IMR-90 (cell line): ENCODE data around the gene ASXL2. TPM values are rescaled to one million over a fixed set of nuclear protein-coding genes. Genes with fewer than 3 reads are reported as not detected.

Experiments
- ATAC-seq: fragments of 200-7000 bp; cut with Tn5 transposase; 2 replicates; pipeline ENCODE4 v1.9.1; 2020; ENCODE audit warnings: low read depth, mild to moderate bottlenecking, moderate library complexity
- BruUV-seq: library from RNA; stranded (reverse); fragments of 400-500 nt; replicated peaks from 2 replicates; lab custom pipeline; 2021; lab: Mats Ljungman, UMichigan
- CTCF ChIA-PET: fragments of 300-600 bp; formaldehyde crosslinking; extraction: SDS; loops from one replicate; lab custom pipeline; 2021; ENCODE audit warnings: antibody characterized with exemption; lab: Yijun Ruan, JAX
- POLR2A ChIA-PET: fragments of 300-600 bp; sonication (Branson Sonifier 250); formaldehyde crosslinking; loops from one replicate; lab custom pipeline; 2022; ENCODE audit warnings: antibody characterized with exemption; ENCODE audit not compliant: unreplicated experiment; lab: Charles Lee
- DNase-seq: peaks from one replicate; pipeline ENCODE4 v3.0.0; 2013
- H2AFZ ChIP-seq: replicated peaks from 2 replicates; pipeline ENCODE3; 2013; ENCODE audit warnings: low read length, mild to moderate bottlenecking; ENCODE audit not compliant: poor library complexity
- H2AK5ac ChIP-seq: 2 replicates; pipeline ENCODE4 v1.6.1; 2013; ENCODE audit warnings: low read depth, low read length, inconsistent platforms
- H2AK9ac ChIP-seq: replicated peaks from 2 replicates; pipeline ENCODE3; 2013; ENCODE audit warnings: mild to moderate bottlenecking, low read depth, low read length, moderate library complexity; ENCODE audit not compliant: poor library complexity
- H2BK120ac ChIP-seq: 2 replicates; pipeline ENCODE4 v1.6.1; 2013; ENCODE audit warnings: low read depth, low read length, inconsistent platforms
- H2BK15ac ChIP-seq: 3 replicates; pipeline ENCODE4 v1.6.1; 2013; ENCODE audit warnings: low read depth, low read length, inconsistent platforms
- H2BK20ac ChIP-seq: 2 replicates; pipeline ENCODE4 v1.6.1; 2013; ENCODE audit warnings: low read depth, mild to moderate bottlenecking, inconsistent platforms, low read length, moderate library complexity
- H2BK5ac ChIP-seq: 2 replicates; pipeline ENCODE4 v1.6.1; 2013; ENCODE audit warnings: mild to moderate bottlenecking, low read depth, low read length, inconsistent platforms; ENCODE audit not compliant: poor library complexity, severe bottlenecking
- H3K14ac ChIP-seq: replicated peaks from 2 replicates; pipeline ENCODE4 v1.6.1; 2013; ENCODE audit warnings: low read depth, low read length, inconsistent platforms
- H3K18ac ChIP-seq: 2 replicates; pipeline ENCODE4 v1.6.1; 2013; ENCODE audit warnings: low read depth, low read length, control low read depth
- H3K23ac ChIP-seq: 2 replicates; pipeline ENCODE4 v1.6.1; 2013; ENCODE audit warnings: low read depth, low read length, inconsistent platforms
- H3K27ac ChIP-seq: 2 replicates; pipeline ENCODE4 v1.5.1; 2013; ENCODE audit warnings: mild to moderate bottlenecking, control low read depth, low read length; ENCODE audit not compliant: insufficient read depth
- H3K27me3 ChIP-seq: 2 replicates; pipeline ENCODE4 v1.6.1; 2013; ENCODE audit warnings: low read length; ENCODE audit not compliant: control insufficient read depth, insufficient read depth
- H3K36me3 ChIP-seq: 2 replicates; pipeline ENCODE4 v1.6.1; 2013; ENCODE audit warnings: low read length, mixed read lengths; ENCODE audit not compliant: control insufficient read depth, insufficient read depth
- H3K4ac ChIP-seq: 2 replicates; pipeline ENCODE4 v1.6.1; 2013; ENCODE audit warnings: low read depth, low read length, inconsistent platforms
- H3K4me1 ChIP-seq: 2 replicates; pipeline ENCODE4 v1.6.1; 2013; ENCODE audit warnings: low read length, mixed read lengths; ENCODE audit not compliant: control insufficient read depth, insufficient read depth
- H3K4me2 ChIP-seq: 2 replicates; pipeline ENCODE4 v1.6.1; 2013; ENCODE audit warnings: low read depth, mild to moderate bottlenecking, control low read depth, low read length, moderate library complexity
- H3K4me3 ChIP-seq: 2 replicates; pipeline ENCODE4 v1.5.1; 2013; ENCODE audit warnings: low read depth, mild to moderate bottlenecking, control low read depth, low read length, moderate library complexity; ENCODE audit not compliant: insufficient read depth
- H3K56ac ChIP-seq: 2 replicates; pipeline ENCODE4 v1.6.1; 2013; ENCODE audit warnings: low read length, inconsistent platforms; ENCODE audit not compliant: insufficient read depth; ENCODE audit errors: extremely low read depth
- H3K79me1 ChIP-seq, 2 experiments: 2 replicates each; pipeline ENCODE4 v1.6.1; 2013; ENCODE audit warnings: low read length in 2 of 2, inconsistent platforms in 1 of 2, low read depth in 1 of 2
- H3K9ac ChIP-seq: 2 replicates; pipeline ENCODE4 v1.6.1; 2013; ENCODE audit warnings: low read depth, low read length, control low read depth
- H3K9me1 ChIP-seq: 2 replicates; pipeline ENCODE4 v1.6.1; 2013; ENCODE audit warnings: low read length, inconsistent platforms; ENCODE audit not compliant: insufficient read depth
- H3K9me3 ChIP-seq: 2 replicates; pipeline ENCODE4 v1.6.1; 2013; ENCODE audit warnings: low read length; ENCODE audit not compliant: control insufficient read depth, insufficient read depth
- H4K20me1 ChIP-seq: 2 replicates; pipeline ENCODE4 v1.6.1; 2013; ENCODE audit warnings: low read length, inconsistent platforms; ENCODE audit not compliant: insufficient read depth
- H4K5ac ChIP-seq: 2 replicates; pipeline ENCODE4 v1.6.1; 2013; ENCODE audit warnings: mild to moderate bottlenecking, low read depth, low read length, control low read depth
- H4K8ac ChIP-seq, 2 experiments: 2 replicates each; pipeline ENCODE4 v1.6.1; 2013; ENCODE audit warnings: low read depth in 2 of 2, low read length in 2 of 2, control low read depth in 1 of 2, inconsistent platforms in 1 of 2
- H4K91ac ChIP-seq: 2 replicates; pipeline ENCODE4 v1.6.1; 2013; ENCODE audit warnings: low read depth, low read length, inconsistent platforms; ENCODE audit not compliant: insufficient read depth
- BHLHE40 ChIP-seq: fragments of 150-350 bp; IDR thresholded peaks from 2 replicates; pipeline ENCODE4 v1.6.1; 2016; ENCODE audit warnings: mild to moderate bottlenecking, low read depth, low read length
- ELK1 ChIP-seq: fragments of 150-350 bp; IDR thresholded peaks from 2 replicates; pipeline ENCODE4 v1.6.1; 2016; ENCODE audit warnings: low read depth, mild to moderate bottlenecking, low read length, moderate library complexity, borderline replicate concordance
- FOS ChIP-seq: fragments of 150-350 bp; IDR thresholded peaks from 2 replicates; pipeline ENCODE4 v1.6.1; 2016; ENCODE audit warnings: low read depth, low read length
- MAFK ChIP-seq: IDR thresholded peaks from 2 replicates; pipeline ENCODE4 v1.6.1; 2012; ENCODE audit warnings: low read depth, low read length, improper control_type of control experiment
- MXI1 ChIP-seq: IDR thresholded peaks from 2 replicates; pipeline ENCODE4 v1.6.1; 2012; ENCODE audit warnings: low read depth, mild to moderate bottlenecking, low read length, moderate library complexity, borderline replicate concordance
- RCOR1 ChIP-seq: IDR thresholded peaks from 2 replicates; pipeline ENCODE4 v1.6.1; 2012; ENCODE audit warnings: mild to moderate bottlenecking, low read length, improper control_type of control experiment; ENCODE audit not compliant: insufficient replicate concordance
- RFX5 ChIP-seq: IDR thresholded peaks from 2 replicates; pipeline ENCODE4 v1.8.0; 2012; ENCODE audit warnings: low read depth, mild to moderate bottlenecking, low read length, moderate library complexity
- SMC3 ChIP-seq: fragments of 150-350 bp; IDR thresholded peaks from 2 replicates; pipeline ENCODE4 v1.6.1; 2016; ENCODE audit warnings: low read depth, mild to moderate bottlenecking, antibody characterized with exemption, low read length, moderate library complexity
- WGBS, 2 experiments: methylation state at CpG; one replicate each; pipeline versions ENCODE4 v1.1.5 to v1.1.7; 2013; ENCODE audit warnings: missing lambda C conversion rate in 2 of 2; ENCODE audit not compliant: insufficient read length in 1 of 2; ENCODE audit errors: extremely low coverage in 2 of 2; 5-methylcytosine and 5-hydroxymethylcytosine counted together
- dilution Hi-C: fragments of 300-500 bp; cut with HindIII; formaldehyde crosslinking; loops from one replicate; pipeline ENCODE4 v1.14.3; 2018; ENCODE audit warnings: low sequenced_read_pairs; ENCODE audit not compliant: unreplicated experiment
- in situ Hi-C: fragments of 300-500 bp; cut with MboI; formaldehyde crosslinking; loops from 3 replicates; pipeline ENCODE4 v1.14.3; 2019; ENCODE audit warnings: low sequenced_read_pairs, inconsistent platforms, mixed read lengths
- intact Hi-C: fragments of 100-400 bp; cut with micrococcal nuclease; formaldehyde crosslinking; loops from 2 replicates; pipeline ENCODE4 v1.10.0; 2022
- polyA plus RNA-seq, 3 experiments: library from polyadenylated mRNA; depleted of rRNA; stranded (reverse); fragments of >200 nt; gene quantifications; 2 replicates each; pipeline ENCODE4 v1.2.3, GENCODE V29; 2012; ENCODE audit warnings: low replicate concordance in 1 of 3
- total RNA-seq: library from RNA; depleted of rRNA; stranded (reverse); fragments of >200 nt; gene quantifications from 2 replicates; pipeline ENCODE4 v1.2.3, GENCODE V29; 2012
- TF ChIP-seq, protein P1 (sequence below): fragments of 150-350 bp; IDR thresholded peaks from 2 replicates; pipeline ENCODE4 v1.6.1; 2017; ENCODE audit warnings: mild to moderate bottlenecking, antibody characterized with exemption, low read length, low read depth
- TF ChIP-seq, protein P2 (sequence below): conservative IDR thresholded peaks from 2 replicates; pipeline ENCODE4 v1.5.1; 2012; ENCODE audit warnings: mild to moderate bottlenecking, low read depth, low read length, improper control_type of control experiment

The ASXL2 gene
- total and polyA plus RNA-seq, 2 of the 4 experiments (the other 2 are of a cell fraction): 5.3 to 8.1 TPM

GRCh38 chr2:25742501-25742900 lies 135.8 kb downstream of the ASXL2 start:
- H3K4me3 ChIP-seq: no peak overlapping the region
- H4K20me1 ChIP-seq: no peaks in the 10 kb centered on the region
- ChIA-PET CTCF (no interaction called here), POLR2A (no interaction called here)
- no peaks in the 10 kb centered on the region for H3K9me3 ChIP-seq
- no peaks in the 10 kb centered on the region for H3K27me3 ChIP-seq
- no TSS peak for BruUV-seq
- intact Hi-C loops (no loop called here), in situ Hi-C loops (no loop called here), dilution Hi-C loops (no loop called here)
- no peak overlapping the region for H4K8ac ChIP-seq
- no peak overlapping the region for H3K18ac ChIP-seq
- no peak overlapping the region for H4K91ac ChIP-seq
- no peak overlapping the region for H2AK9ac ChIP-seq
- H2AFZ ChIP-seq: no peak overlapping the region
- no peak overlapping the region for H2BK20ac ChIP-seq
- H3K79me1 ChIP-seq: no peaks in the 10 kb centered on the region
- H3K56ac ChIP-seq: no peak overlapping the region
- TF ChIP-seq RFX5 (no peak), SMC3 (no peak), RCOR1 (no peak), MXI1 (no peak), BHLHE40 (no peak), FOS (no peak), ELK1 (no peak), MAFK (no peak)
- TF ChIP-seq, protein P1, sequence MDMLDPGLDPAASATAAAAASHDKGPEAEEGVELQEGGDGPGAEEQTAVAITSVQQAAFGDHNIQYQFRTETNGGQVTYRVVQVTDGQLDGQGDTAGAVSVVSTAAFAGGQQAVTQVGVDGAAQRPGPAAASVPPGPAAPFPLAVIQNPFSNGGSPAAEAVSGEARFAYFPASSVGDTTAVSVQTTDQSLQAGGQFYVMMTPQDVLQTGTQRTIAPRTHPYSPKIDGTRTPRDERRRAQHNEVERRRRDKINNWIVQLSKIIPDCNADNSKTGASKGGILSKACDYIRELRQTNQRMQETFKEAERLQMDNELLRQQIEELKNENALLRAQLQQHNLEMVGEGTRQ: no peak
- TF ChIP-seq, protein P2, sequence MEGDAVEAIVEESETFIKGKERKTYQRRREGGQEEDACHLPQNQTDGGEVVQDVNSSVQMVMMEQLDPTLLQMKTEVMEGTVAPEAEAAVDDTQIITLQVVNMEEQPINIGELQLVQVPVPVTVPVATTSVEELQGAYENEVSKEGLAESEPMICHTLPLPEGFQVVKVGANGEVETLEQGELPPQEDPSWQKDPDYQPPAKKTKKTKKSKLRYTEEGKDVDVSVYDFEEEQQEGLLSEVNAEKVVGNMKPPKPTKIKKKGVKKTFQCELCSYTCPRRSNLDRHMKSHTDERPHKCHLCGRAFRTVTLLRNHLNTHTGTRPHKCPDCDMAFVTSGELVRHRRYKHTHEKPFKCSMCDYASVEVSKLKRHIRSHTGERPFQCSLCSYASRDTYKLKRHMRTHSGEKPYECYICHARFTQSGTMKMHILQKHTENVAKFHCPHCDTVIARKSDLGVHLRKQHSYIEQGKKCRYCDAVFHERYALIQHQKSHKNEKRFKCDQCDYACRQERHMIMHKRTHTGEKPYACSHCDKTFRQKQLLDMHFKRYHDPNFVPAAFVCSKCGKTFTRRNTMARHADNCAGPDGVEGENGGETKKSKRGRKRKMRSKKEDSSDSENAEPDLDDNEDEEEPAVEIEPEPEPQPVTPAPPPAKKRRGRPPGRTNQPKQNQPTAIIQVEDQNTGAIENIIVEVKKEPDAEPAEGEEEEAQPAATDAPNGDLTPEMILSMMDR: no peak
- no peak overlapping the region for H2AK5ac ChIP-seq
- DNase-seq (no peak), ATAC-seq (no peak)
- no peak overlapping the region for H3K4ac ChIP-seq
- H3K14ac ChIP-seq: no peak overlapping the region
- WGBS, 2 experiments: no CpG with 5 or more reads among the region's 1 CpG
- no peak overlapping the region for H2BK120ac ChIP-seq
- H4K5ac ChIP-seq: no peak overlapping the region
- H3K4me1 ChIP-seq: no peaks in the 10 kb centered on the region
- H3K27ac ChIP-seq: no peak overlapping the region
- peaks cover 26% of the 10 kb centered on the region for H3K36me3 ChIP-seq
- H3K23ac ChIP-seq: no peak overlapping the region
- H3K9me1 ChIP-seq: peaks cover 4% of the 10 kb centered on the region
- no peak overlapping the region for H3K9ac ChIP-seq
- H3K4me2 ChIP-seq: no peak overlapping the region
- H2BK5ac ChIP-seq: no peak overlapping the region
- H2BK15ac ChIP-seq: no peak overlapping the region
